ENCODE results near the gene SDK2. TPM values are rescaled to one million over a fixed set of nuclear protein-coding genes. Genes with fewer than 3 reads are reported as not detected.

The SDK2 gene
- total and polyA plus RNA-seq, 2 experiments from 2014 or later = 0.74 to 5.1 TPM

- Mint-ChIP-seq H3K27me3 (ENCODE audit: insufficient read depth, low read depth, poor library complexity) (peaks cover 14% of the 10 kb centered on the region), H3K4me1 (peaks cover 31% of the 10 kb centered on the region), H3K4me3 (no peak overlapping the region), H3K36me3 (ENCODE audit: low read depth) (peaks cover 5% of the 10 kb centered on the region; the same call in 2 of the 3 replicates), H3K27ac (no peak overlapping the region), H3K9me3 (peaks cover 19% of the 10 kb centered on the region)
- ATAC-seq (no peak), DNase-seq (ENCODE audit: low spot score) (no peak)
- H3K4me2 ChIP-seq = no peak overlapping the region; the same call in 1 of the 2 replicates
- peaks cover 38% of the 10 kb centered on the region for H3K4me1 ChIP-seq (ENCODE audit: insufficient read depth)
- no peak overlapping the region; the same call in 1 of the 2 replicates for H2AFZ ChIP-seq
- no peaks in the 10 kb centered on the region for H4K20me1 ChIP-seq (replicated peaks; ENCODE audit: insufficient read depth)
- no peak overlapping the region for H3K27ac ChIP-seq (ENCODE audit: low read depth)
- no peak for TF ChIP-seq POLR2AphosphoS5 (IDR thresholded peaks at IDR 0.05; ENCODE audit: low read depth)
- no peak for TF ChIP-seq ZNF114 (CRISPR knock-in tag; IDR thresholded peaks at IDR 0.05)
- no peak for TF ChIP-seq CTCF (conservative IDR thresholded peaks at IDR 0.05; ENCODE audit: low read depth in 2 of 2)
- no peak for TF ChIP-seq ZNF331 (CRISPR knock-in tag; IDR thresholded peaks at IDR 0.05; ENCODE audit: low read depth)
- no peak for TF ChIP-seq REST (IDR thresholded peaks at IDR 0.05; ENCODE audit: unreplicated experiment)
- no peak for TF ChIP-seq CREB1 (CRISPR knock-in tag; IDR thresholded peaks at IDR 0.05; ENCODE audit: low read depth)
- 0 out of 2 replicates have a peak, but pooled peaks cover 3% of the 10 kb centered on the region for H3F3A ChIP-seq (replicated peaks; ENCODE audit: low read depth)
- peaks cover 9% of the 10 kb centered on the region; the same call in 1 of the 2 replicates for H3K9me2 ChIP-seq (ENCODE audit: insufficient read depth)
- H3K36me3 ChIP-seq (ENCODE audit: insufficient read depth) = no peaks in the 10 kb centered on the region
- H3K4me3 ChIP-seq = no peak overlapping the region
- H3K27me3 ChIP-seq (ENCODE audit: insufficient read depth) = no peaks in the 10 kb centered on the region
- no peaks in the 10 kb centered on the region for H3K79me2 ChIP-seq (replicated peaks; ENCODE audit: insufficient read depth)
Measured at GRCh38 chr17:73683771-73684170, 39.5 kb upstream of the SDK2 start.

GRCh38 chr17:73681946-73682345, 37.7 kb upstream of the SDK2 start:
- Mint-ChIP-seq H3K4me1 (peaks cover 26% of the 10 kb centered on the region), H3K36me3 (ENCODE audit: low read depth) (peaks cover 5% of the 10 kb centered on the region; the same call in 2 of the 3 replicates), H3K9me3 (peaks cover 19% of the 10 kb centered on the region), H3K27ac (no peak overlapping the region), H3K4me3 (no peak overlapping the region), H3K27me3 (ENCODE audit: insufficient read depth, low read depth, poor library complexity) (peaks cover 11% of the 10 kb centered on the region)
- Histone ChIP-seq H3K4me2 (no peak overlapping the region), H3K27me3 (ENCODE audit: insufficient read depth) (no peaks in the 10 kb centered on the region), H3K4me3 (no peak overlapping the region), H3K27ac (ENCODE audit: low read depth) (no peak overlapping the region), H3K79me2 (replicated peaks; ENCODE audit: insufficient read depth) (no peaks in the 10 kb centered on the region), H3F3A (replicated peaks; ENCODE audit: low read depth) (0 out of 2 replicates have a peak, but pooled peaks cover 3% of the 10 kb centered on the region), H2AFZ (no peak overlapping the region), H3K9me2 (ENCODE audit: insufficient read depth) (peaks cover 8% of the 10 kb centered on the region; the same call in 1 of the 2 replicates), H3K4me1 (ENCODE audit: insufficient read depth) (peaks cover 37% of the 10 kb centered on the region), H3K36me3 (ENCODE audit: insufficient read depth) (no peaks in the 10 kb centered on the region), H4K20me1 (replicated peaks; ENCODE audit: insufficient read depth) (no peaks in the 10 kb centered on the region)
- ATAC-seq (no peak), DNase-seq (ENCODE audit: low spot score) (no peak)
- TF ChIP-seq ZNF331 (CRISPR knock-in tag; IDR thresholded peaks at IDR 0.05; ENCODE audit: low read depth) = peak; percentile 86
- no peak for TF ChIP-seq EZH2 (IDR thresholded peaks at IDR 0.05; ENCODE audit: low read depth, unreplicated experiment)
